Upper lobe of right lung (tissue), 1 donor: Measurements from ENCODE around the gene XRCC6. TPM values are rescaled to one million over a fixed set of nuclear protein-coding genes. Genes with fewer than 3 reads are reported as not detected.
"Not testable (repeated sequence)": the region's sequence is repeated elsewhere in the genome, so short reads cannot be mapped to it uniquely, and the experiment has no call there.

ENCODE experiments used
- ATAC-seq: fragments of 200-7000 bp; cut with Tn5 transposase; one replicate; pipeline ENCODE4 v1.9.1; 2020; ENCODE audit warnings: mild to moderate bottlenecking, moderate library complexity
- DNase-seq: peaks from one replicate; pipeline ENCODE4 v3.0.0-alpha.2; 2020
- H3K27ac ChIP-seq: fragments of 200-600 bp; one replicate; pipeline ENCODE4 v1.8.0; 2022
- H3K27me3 ChIP-seq: fragments of 200-600 bp; one replicate; pipeline ENCODE4 v1.8.0; 2022; ENCODE audit warnings: mild to moderate bottlenecking
- H3K36me3 ChIP-seq: fragments of 200-600 bp; one replicate; pipeline ENCODE4 v1.8.0; 2022
- H3K4me1 ChIP-seq: fragments of 200-600 bp; one replicate; pipeline ENCODE4 v1.8.0; 2022
- H3K4me3 ChIP-seq: fragments of 200-600 bp; one replicate; pipeline ENCODE4 v1.8.0; 2022; ENCODE audit warnings: mild to moderate bottlenecking
- H3K9me3 ChIP-seq: fragments of 200-600 bp; one replicate; pipeline ENCODE4 v1.8.0; 2022
- CTCF ChIP-seq: fragments of 200-600 bp; IDR thresholded peaks from one replicate; pipeline ENCODE4 v1.8.0; 2022; ENCODE audit warnings: antibody characterized with exemption
- intact Hi-C: fragments of 100-400 bp; cut with DNase I; formaldehyde crosslinking; loops from one replicate; pipeline ENCODE4 v1.11.0; 2022
- total RNA-seq: library from RNA; stranded (reverse); fragmentation: NEBNext Ultra II Directional; extraction: Animal tissue kit (Norgen Biotek cat#: 25700); gene quantifications from one replicate; pipeline ENCODE4 v1.2.1, GENCODE V29; 2021
- donor health status: DM: no; HTN: yes; CAD: no; lungs with severe emphysema.

Gene XRCC6
- total RNA-seq, 1 donor from 2014 or later = 160 TPM

GRCh38 chr22:41658869-41659268, 37.8 kb downstream of the XRCC6 start:
- peaks cover 100% of the 10 kb centered on the region for H3K36me3 ChIP-seq
- DNase-seq (no peak), ATAC-seq (no peak)
- intact Hi-C loops = no loop called here
- no peak overlapping the region for H3K4me3 ChIP-seq
- no peaks in the 10 kb centered on the region for H3K4me1 ChIP-seq
- H3K27me3 ChIP-seq = no peaks in the 10 kb centered on the region
- no peak overlapping the region for H3K27ac ChIP-seq
- H3K9me3 ChIP-seq = no peaks in the 10 kb centered on the region
- no peak for TF ChIP-seq CTCF

- Histone ChIP-seq H3K27ac (no peak overlapping the region), H3K27me3 (no peaks in the 10 kb centered on the region), H3K9me3 (no peaks in the 10 kb centered on the region), H3K4me3 (no peak overlapping the region), H3K36me3 (peaks cover 99% of the 10 kb centered on the region), H3K4me1 (no peaks in the 10 kb centered on the region)
- no peak for ATAC-seq
- intact Hi-C loops = no loop called here
- TF ChIP-seq CTCF = no peak
- no peak for DNase-seq
Measured at GRCh38 chr22:41659941-41660340, 38.8 kb downstream of the XRCC6 start.

- Histone ChIP-seq H3K36me3 (peaks cover 99% of the 10 kb centered on the region), H3K9me3 (no peaks in the 10 kb centered on the region)
Measured at GRCh38 chr22:41660416-41660815, 39.3 kb downstream of the XRCC6 start.

GRCh38 chr22:41661088-41661487, 40.0 kb downstream of the XRCC6 start:
- no peak overlapping the region for H3K27ac ChIP-seq
- no peaks in the 10 kb centered on the region for H3K9me3 ChIP-seq
- TF ChIP-seq CTCF = no peak
- no peak overlapping the region for H3K4me3 ChIP-seq
- H3K4me1 ChIP-seq = no peaks in the 10 kb centered on the region
- DNase-seq (no peak), ATAC-seq (no peak)
- peaks cover 93% of the 10 kb centered on the region for H3K36me3 ChIP-seq
- intact Hi-C loops = no loop called here
- no peaks in the 10 kb centered on the region for H3K27me3 ChIP-seq

More at GRCh38 chr22:41660416-41660815, 39.3 kb downstream of the XRCC6 start:
- H3K27me3 ChIP-seq = no peaks in the 10 kb centered on the region
- intact Hi-C loops = no loop called here
- H3K4me3 ChIP-seq = no peak overlapping the region
- no peak overlapping the region for H3K27ac ChIP-seq
- no peak for TF ChIP-seq CTCF
- DNase-seq (no peak), ATAC-seq (no peak)
- no peaks in the 10 kb centered on the region for H3K4me1 ChIP-seq

GRCh38 chr22:41661713-41662112, 40.6 kb downstream of the XRCC6 start:
- DNase-seq (no peak), ATAC-seq (no peak)
- intact Hi-C loops = no loop called here
- Histone ChIP-seq H3K9me3 (no peaks in the 10 kb centered on the region), H3K27me3 (no peaks in the 10 kb centered on the region), H3K4me3 (no peak overlapping the region), H3K4me1 (peaks cover 2% of the 10 kb centered on the region), H3K36me3 (peaks cover 87% of the 10 kb centered on the region), H3K27ac (no peak overlapping the region)
- TF ChIP-seq CTCF = no peak

GRCh38 chr22:41663594-41663993, 42.5 kb downstream of the XRCC6 start:
- not testable (repeated sequence) for H3K9me3 ChIP-seq

More at GRCh38 chr22:41663594-41663993, 42.5 kb downstream of the XRCC6 start:
- H3K4me3 ChIP-seq, H3K4me1 ChIP-seq, ATAC-seq, DNase-seq, H3K27ac ChIP-seq, H3K27me3 ChIP-seq, intact Hi-C loops: not testable (repeated sequence)
- H3K36me3 ChIP-seq = peaks cover 68% of the 10 kb centered on the region
